Endodermal cell (in vitro differentiated cells): ENCODE measurements around the gene REXO1. TPM values are rescaled to one million over a fixed set of nuclear protein-coding genes. Genes with fewer than 3 reads are reported as not detected.

Experiments used
- DNase-seq: peaks from one replicate; pipeline ENCODE4 v3.0.0-alpha.2; 2017
- H3K27ac ChIP-seq: 2 replicates; pipeline ENCODE4 v1.5.1; 2013; ENCODE audit warnings: mild to moderate bottlenecking, low read depth, low read length, moderate library complexity
- H3K27me3 ChIP-seq: 2 replicates; pipeline ENCODE4 v1.6.1; 2013; ENCODE audit warnings: mild to moderate bottlenecking, low read length, moderate library complexity; ENCODE audit not compliant: insufficient read depth, control insufficient read depth, poor library complexity, severe bottlenecking
- H3K36me3 ChIP-seq: 2 replicates; pipeline ENCODE4 v1.7.0; 2013; ENCODE audit warnings: mild to moderate bottlenecking, low read length, moderate library complexity; ENCODE audit not compliant: control insufficient read depth, insufficient read depth
- H3K4me1 ChIP-seq: one replicate; pipeline ENCODE4 v1.7.0; 2013; ENCODE audit warnings: low read length; ENCODE audit not compliant: control insufficient read depth, insufficient read depth
- H3K4me3 ChIP-seq: 2 replicates; pipeline ENCODE4 v1.5.1; 2013; ENCODE audit warnings: mild to moderate bottlenecking, low read length, moderate library complexity
- H3K9ac ChIP-seq: 2 replicates; pipeline ENCODE4 v1.6.1; 2013; ENCODE audit warnings: mild to moderate bottlenecking, low read length, moderate library complexity; ENCODE audit not compliant: poor library complexity, severe bottlenecking; ENCODE audit errors: extremely low read depth
- H3K9me3 ChIP-seq: 2 replicates; pipeline ENCODE4 v1.6.1; 2013; ENCODE audit warnings: mild to moderate bottlenecking, low read length, moderate library complexity; ENCODE audit not compliant: control insufficient read depth
- H3K27ac Mint-ChIP-seq: 2 replicates; pipeline ENCODE4 v1.8.0; 2020; ENCODE audit warnings: mixed read lengths
- H3K27me3 Mint-ChIP-seq: 2 replicates; pipeline ENCODE4 v1.8.0; 2021; ENCODE audit warnings: mild to moderate bottlenecking, mixed read lengths; ENCODE audit not compliant: insufficient read depth
- H3K36me3 Mint-ChIP-seq: 2 replicates; pipeline ENCODE4 v1.8.0; 2020; ENCODE audit warnings: low read depth, mixed read lengths
- H3K4me1 Mint-ChIP-seq: 2 replicates; pipeline ENCODE4 v1.8.0; 2020; ENCODE audit warnings: mixed read lengths
- H3K4me3 Mint-ChIP-seq: 2 replicates; pipeline ENCODE4 v1.8.0; 2020; ENCODE audit warnings: mild to moderate bottlenecking, moderate library complexity, mixed read lengths
- H3K9me3 Mint-ChIP-seq: 2 replicates; pipeline ENCODE4 v1.8.0; 2020; ENCODE audit warnings: mild to moderate bottlenecking, mixed read lengths
- WGBS, 2 experiments: methylation state at CpG; one replicate each; pipeline versions ENCODE4 v1.1.5 to v1.1.7; 2013; ENCODE audit warnings: missing lambda C conversion rate in 2 of 2, mixed read lengths in 1 of 2; ENCODE audit not compliant: insufficient coverage in 1 of 2, insufficient read length in 1 of 2; 5-methylcytosine and 5-hydroxymethylcytosine counted together
- total RNA-seq, 2 donors: library from RNA; stranded (reverse); fragmentation: NEBNext Ultra II Directional in 1 of 2; extraction: Animal tissue kit (Norgen Biotek cat#: 25700) in 1 of 2; gene quantifications; 2 replicates in 1 of 2; 3 replicates in 1 of 2; pipeline ENCODE4 v1.2.1, GENCODE V29; 2021
- TF ChIP-seq, protein P1 (sequence below): fragments of 200-600 bp; sonication (generic); conservative IDR thresholded peaks from 2 replicates; pipeline ENCODE4 v1.5.0; 2021; ENCODE audit warnings: antibody characterized with exemption, mild to moderate bottlenecking

Gene REXO1
- total RNA-seq, 2 donors from 2014 or later = 51.6 to 56.4 TPM

DNA sequence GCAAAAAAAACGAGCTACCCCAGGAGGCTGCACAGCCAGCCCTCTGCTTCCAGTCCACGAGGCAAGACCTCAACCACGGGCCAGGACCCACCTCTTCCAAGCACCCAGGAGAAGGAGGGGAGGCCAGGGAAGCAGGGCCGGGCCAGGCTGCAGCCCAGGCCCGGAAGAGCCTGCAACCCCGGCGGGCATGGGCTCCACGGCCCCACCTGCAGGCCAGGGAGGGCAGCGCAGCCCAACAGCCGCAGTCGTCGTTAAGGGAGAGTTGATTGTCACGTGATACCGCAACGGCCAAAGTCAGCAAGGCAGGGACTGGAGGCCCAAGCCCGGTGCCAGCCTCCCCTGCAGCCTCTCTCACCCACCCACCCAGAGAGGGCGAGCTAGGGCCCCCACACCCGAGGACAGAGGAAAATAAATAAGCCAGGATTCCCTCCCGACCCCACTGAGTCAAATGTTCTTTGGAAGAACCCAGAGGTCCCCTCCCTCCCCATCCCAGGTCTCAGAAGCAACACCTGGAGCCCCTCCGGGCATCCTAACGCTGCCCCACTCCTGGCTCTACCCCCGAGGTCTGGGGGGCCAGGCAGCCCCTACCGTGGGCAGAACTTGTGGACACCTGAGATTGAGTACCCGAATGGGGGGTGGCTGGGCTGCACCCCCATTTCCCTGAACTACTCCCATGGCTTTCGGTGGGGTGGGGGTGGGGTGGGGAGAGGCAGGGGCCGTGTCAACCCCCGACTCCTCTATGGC is 5.2 kb upstream of the REXO1 start:
- Mint-ChIP-seq H3K4me1 (peaks cover 21% of the 10 kb centered on the region), H3K9me3 (no peaks in the 10 kb centered on the region), H3K4me3 (peak overlapping the region; percentile 32), H3K27ac (peak overlapping the region; percentile 91), H3K36me3 (peaks cover 8% of the 10 kb centered on the region), H3K27me3 (no peaks in the 10 kb centered on the region)
- H3K27ac ChIP-seq = no peak overlapping the region
- TF ChIP-seq, protein P1, sequence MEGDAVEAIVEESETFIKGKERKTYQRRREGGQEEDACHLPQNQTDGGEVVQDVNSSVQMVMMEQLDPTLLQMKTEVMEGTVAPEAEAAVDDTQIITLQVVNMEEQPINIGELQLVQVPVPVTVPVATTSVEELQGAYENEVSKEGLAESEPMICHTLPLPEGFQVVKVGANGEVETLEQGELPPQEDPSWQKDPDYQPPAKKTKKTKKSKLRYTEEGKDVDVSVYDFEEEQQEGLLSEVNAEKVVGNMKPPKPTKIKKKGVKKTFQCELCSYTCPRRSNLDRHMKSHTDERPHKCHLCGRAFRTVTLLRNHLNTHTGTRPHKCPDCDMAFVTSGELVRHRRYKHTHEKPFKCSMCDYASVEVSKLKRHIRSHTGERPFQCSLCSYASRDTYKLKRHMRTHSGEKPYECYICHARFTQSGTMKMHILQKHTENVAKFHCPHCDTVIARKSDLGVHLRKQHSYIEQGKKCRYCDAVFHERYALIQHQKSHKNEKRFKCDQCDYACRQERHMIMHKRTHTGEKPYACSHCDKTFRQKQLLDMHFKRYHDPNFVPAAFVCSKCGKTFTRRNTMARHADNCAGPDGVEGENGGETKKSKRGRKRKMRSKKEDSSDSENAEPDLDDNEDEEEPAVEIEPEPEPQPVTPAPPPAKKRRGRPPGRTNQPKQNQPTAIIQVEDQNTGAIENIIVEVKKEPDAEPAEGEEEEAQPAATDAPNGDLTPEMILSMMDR = peak; percentile 93
- peaks cover 16% of the 10 kb centered on the region for H3K4me1 ChIP-seq
- H3K9me3 ChIP-seq = no peaks in the 10 kb centered on the region
- no peak overlapping the region for H3K4me3 ChIP-seq
- H3K36me3 ChIP-seq = peaks cover 4% of the 10 kb centered on the region
- peak; percentile 96 for DNase-seq
- 40 to 62% methylated on average over 10 to 23 of the region's 27 CpGs for WGBS, 2 experiments
- no peaks in the 10 kb centered on the region for H3K27me3 ChIP-seq
- H3K9ac ChIP-seq = no peak overlapping the region

DNA sequence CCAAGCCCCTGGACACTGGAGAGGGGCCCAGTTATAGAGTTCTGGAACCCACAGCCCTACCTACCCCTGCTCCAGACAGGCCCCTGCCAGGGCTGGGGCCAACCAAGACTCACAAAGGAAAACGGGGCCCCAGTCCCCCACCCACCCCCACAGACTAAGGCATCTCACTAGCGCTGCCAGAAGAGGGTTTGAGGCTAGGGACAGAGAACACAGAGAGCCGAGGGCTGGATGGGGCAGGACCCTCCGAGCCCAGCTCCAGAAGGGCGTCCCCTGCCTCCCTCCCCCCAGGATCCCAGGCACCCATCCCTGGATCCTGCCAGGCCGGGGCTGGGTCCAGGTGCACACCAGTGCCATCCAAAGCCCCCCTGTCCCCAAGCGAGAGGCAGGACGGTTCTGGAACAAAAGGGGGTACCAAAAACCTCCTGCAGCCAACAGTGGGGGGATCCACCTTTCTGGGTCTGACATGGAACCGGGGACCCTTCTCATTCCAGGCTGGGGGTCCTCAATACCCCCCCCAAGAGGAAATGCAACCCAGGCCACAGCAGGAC is 4.4 kb upstream of the REXO1 start:
- no peak overlapping the region for H3K9ac ChIP-seq
- WGBS, 2 experiments = 93% methylated on average over 5 to 9 of the region's 9 CpGs
- H3K4me1 ChIP-seq = peaks cover 12% of the 10 kb centered on the region
- no peak overlapping the region for H3K4me3 Mint-ChIP-seq
- no peaks in the 10 kb centered on the region for H3K9me3 Mint-ChIP-seq
- no peak overlapping the region for H3K4me3 ChIP-seq
- no peak overlapping the region for H3K27ac ChIP-seq
- H3K9me3 ChIP-seq = no peaks in the 10 kb centered on the region
- peaks cover 8% of the 10 kb centered on the region for H3K36me3 Mint-ChIP-seq
- TF ChIP-seq, protein P1 = no peak
- H3K36me3 ChIP-seq = peaks cover 4% of the 10 kb centered on the region
- H3K27me3 ChIP-seq = no peaks in the 10 kb centered on the region
- peaks cover 17% of the 10 kb centered on the region for H3K4me1 Mint-ChIP-seq
- H3K27me3 Mint-ChIP-seq = no peaks in the 10 kb centered on the region
- DNase-seq = no peak
- H3K27ac Mint-ChIP-seq = no peak overlapping the region

DNA sequence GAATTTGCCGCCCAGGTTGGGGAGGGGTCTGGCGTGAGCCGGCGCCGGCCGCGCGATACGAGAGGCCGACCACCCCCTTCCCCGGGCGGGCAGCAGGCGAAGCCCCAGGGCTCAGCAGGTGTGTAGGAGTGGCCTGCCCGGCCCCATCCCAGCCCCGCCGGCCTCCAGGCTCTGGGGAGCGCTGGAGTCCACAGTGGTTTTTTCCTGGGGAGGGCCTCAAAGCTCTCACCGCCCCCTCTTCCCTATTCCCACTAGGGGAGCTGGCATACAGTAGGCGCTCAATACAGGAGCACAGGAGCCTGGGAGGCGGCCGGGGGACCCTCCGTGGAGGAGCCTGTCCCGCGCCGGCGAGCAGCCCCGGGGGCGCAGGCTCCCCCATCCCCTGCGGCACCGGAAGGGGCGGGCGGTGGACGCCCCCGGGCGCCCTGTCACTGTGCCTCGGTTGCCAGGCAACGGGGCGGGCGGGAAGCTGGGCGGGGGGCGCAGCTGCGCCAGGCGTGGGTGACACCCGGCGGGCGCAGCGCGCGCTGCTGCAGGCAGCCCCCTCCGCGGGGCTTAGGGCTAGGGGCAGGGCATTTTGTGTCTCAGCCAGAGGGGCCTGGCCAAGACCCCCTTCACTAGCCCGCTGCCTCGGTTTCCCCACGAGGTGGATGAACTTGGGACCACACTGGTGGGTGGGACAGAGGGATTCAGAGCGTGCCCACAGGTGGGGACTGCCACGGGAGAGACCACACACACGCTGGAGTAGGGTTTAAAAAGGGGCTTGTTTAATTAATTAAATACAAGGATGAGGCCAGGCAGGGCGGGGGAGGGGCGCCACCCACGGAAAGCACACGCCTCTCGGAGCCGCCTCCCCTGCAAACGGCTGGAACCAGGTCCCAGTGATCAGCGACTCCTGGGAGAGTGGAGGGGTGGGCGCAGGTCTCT is 3.6 kb upstream of the REXO1 start:
- H3K27me3 ChIP-seq = no peaks in the 10 kb centered on the region
- no peak overlapping the region for H3K27ac ChIP-seq
- peaks cover 8% of the 10 kb centered on the region for H3K4me1 ChIP-seq
- Mint-ChIP-seq H3K36me3 (peaks cover 8% of the 10 kb centered on the region), H3K27ac (no peak overlapping the region), H3K9me3 (no peaks in the 10 kb centered on the region), H3K27me3 (no peaks in the 10 kb centered on the region), H3K4me3 (no peak overlapping the region), H3K4me1 (peaks cover 24% of the 10 kb centered on the region)
- peaks cover 4% of the 10 kb centered on the region for H3K36me3 ChIP-seq
- H3K4me3 ChIP-seq = no peak overlapping the region
- no peak for DNase-seq
- 93 to 94% methylated on average over 34 to 66 of the region's 66 CpGs for WGBS, 2 experiments
- H3K9me3 ChIP-seq = no peaks in the 10 kb centered on the region
- TF ChIP-seq, protein P1 = no peak
- no peak overlapping the region for H3K9ac ChIP-seq
